Mesenchymal stem cell (in vitro differentiated cells and primary cell): ENCODE data around the gene NFATC2.

Source experiments
- DNase-seq: peaks from one replicate; pipeline ENCODE4 v3.0.0-alpha.2; 2013
- H2AFZ ChIP-seq: one replicate; pipeline ENCODE4 v1.6.1; 2013; ENCODE audit warnings: low read depth, mild to moderate bottlenecking, control low read depth, inconsistent platforms, low read length, moderate library complexity
- H2AK5ac ChIP-seq: 2 replicates; pipeline ENCODE4 v1.6.1; 2013; ENCODE audit warnings: low read length, moderate library complexity, mild to moderate bottlenecking, inconsistent platforms; ENCODE audit not compliant: severe bottlenecking
- H2BK120ac ChIP-seq: one replicate; pipeline ENCODE4 v1.6.1; 2013; ENCODE audit warnings: low read depth, mild to moderate bottlenecking, inconsistent platforms, low read length, moderate library complexity
- H2BK12ac ChIP-seq, 2 experiments: one replicate each; pipeline ENCODE4 v1.6.1; 2013; ENCODE audit warnings: inconsistent platforms in 2 of 2, low read length in 2 of 2, mild to moderate bottlenecking in 2 of 2, moderate library complexity in 2 of 2, control low read depth in 1 of 2
- H2BK15ac ChIP-seq: one replicate; pipeline ENCODE4 v1.6.1; 2013; ENCODE audit warnings: mild to moderate bottlenecking, low read depth, inconsistent platforms; ENCODE audit not compliant: poor library complexity, severe bottlenecking
- H2BK5ac ChIP-seq: 2 replicates; pipeline ENCODE4 v1.6.1; 2013; ENCODE audit warnings: low read depth, mild to moderate bottlenecking, low read length, control low read depth, inconsistent platforms; ENCODE audit not compliant: poor library complexity, severe bottlenecking
- H3K14ac ChIP-seq, 2 experiments: one replicate each; pipeline ENCODE4 v1.6.1; 2013; ENCODE audit warnings: inconsistent platforms in 2 of 2, low read length in 2 of 2, control low read depth in 1 of 2, mild to moderate bottlenecking in 1 of 2, moderate library complexity in 1 of 2
- H3K18ac ChIP-seq, 2 experiments: one replicate each; pipeline ENCODE4 v1.6.1; 2013; ENCODE audit warnings: inconsistent platforms in 2 of 2, low read length in 2 of 2, control low read depth in 1 of 2, low read depth in 1 of 2, mild to moderate bottlenecking in 1 of 2
- H3K23ac ChIP-seq, 2 experiments: one replicate each; pipeline ENCODE4 v1.6.1; 2013; ENCODE audit warnings: inconsistent platforms in 2 of 2, low read length in 2 of 2, mild to moderate bottlenecking in 2 of 2, moderate library complexity in 2 of 2, control low read depth in 1 of 2
- H3K27ac ChIP-seq: 2 replicates; pipeline ENCODE4 v1.5.1; 2013; ENCODE audit warnings: mild to moderate bottlenecking, moderate library complexity, low read length, control low read depth, inconsistent platforms; ENCODE audit not compliant: poor library complexity, severe bottlenecking
- H3K27me3 ChIP-seq, 2 experiments: 2 replicates each; pipeline versions ENCODE4 v1.6.1 to v1.7.0; 2013; ENCODE audit warnings: low read length in 2 of 2, mild to moderate bottlenecking in 2 of 2, moderate library complexity in 2 of 2, control low read depth in 1 of 2, inconsistent platforms in 1 of 2; ENCODE audit not compliant: control insufficient read depth in 1 of 2, insufficient read depth in 1 of 2
- H3K36me3 ChIP-seq, 2 experiments: 2 replicates each; pipeline versions ENCODE4 v1.6.1 to v1.7.0; 2013; ENCODE audit warnings: low read length in 2 of 2, control low read depth in 1 of 2, inconsistent platforms in 1 of 2, low read depth in 1 of 2, mild to moderate bottlenecking in 1 of 2; ENCODE audit not compliant: insufficient read depth in 2 of 2, control insufficient read depth in 1 of 2
- H3K4ac ChIP-seq, 2 experiments: one replicate each; pipeline ENCODE4 v1.6.1; 2013; ENCODE audit warnings: inconsistent platforms in 2 of 2, low read length in 2 of 2, mild to moderate bottlenecking in 2 of 2, moderate library complexity in 2 of 2, control low read depth in 1 of 2, low read depth in 1 of 2
- H3K4me1 ChIP-seq: 2 replicates; pipeline ENCODE4 v1.6.1; 2013; ENCODE audit warnings: low read depth, low read length, control low read depth; ENCODE audit not compliant: control insufficient read depth, insufficient read depth
- H3K4me2 ChIP-seq: 2 replicates; pipeline ENCODE4 v1.6.1; 2013; ENCODE audit warnings: low read length, mild to moderate bottlenecking, inconsistent platforms; ENCODE audit not compliant: poor library complexity, severe bottlenecking
- H3K4me3 ChIP-seq, 2 experiments: 2 replicates each; pipeline versions ENCODE4 v1.5.1 to v1.7.0; 2013; ENCODE audit warnings: low read length in 2 of 2, mild to moderate bottlenecking in 2 of 2, control low read depth in 1 of 2, low read depth in 1 of 2; ENCODE audit not compliant: insufficient read depth in 1 of 2
- H3K79me1 ChIP-seq: replicated peaks from 2 replicates; pipeline ENCODE4 v1.6.1; 2013; ENCODE audit warnings: mild to moderate bottlenecking, control low read depth, low read length, inconsistent platforms; ENCODE audit not compliant: poor library complexity, severe bottlenecking
- H3K9ac ChIP-seq: 2 replicates; pipeline ENCODE4 v1.7.0; 2013; ENCODE audit warnings: mild to moderate bottlenecking, low read length, moderate library complexity
- H3K9me3 ChIP-seq: 2 replicates; pipeline ENCODE4 v1.7.0; 2013; ENCODE audit warnings: mild to moderate bottlenecking, low read length; ENCODE audit not compliant: control insufficient read depth
- H4K8ac ChIP-seq: one replicate; pipeline ENCODE4 v1.6.1; 2013; ENCODE audit warnings: inconsistent platforms, mild to moderate bottlenecking, low read length, moderate library complexity
- H4K91ac ChIP-seq: one replicate; pipeline ENCODE4 v1.6.1; 2013; ENCODE audit warnings: mild to moderate bottlenecking, low read length, inconsistent platforms
- WGBS: methylation state at CpG from one replicate; pipeline ENCODE4 v1.1.7; 2013; ENCODE audit warnings: mixed read lengths; 5-methylcytosine and 5-hydroxymethylcytosine counted together

Gene NFATC2

GRCh38 chr20:51526754-51527153, 15.8 kb downstream of the NFATC2 start:
- Histone ChIP-seq H4K8ac (no peak overlapping the region), H3K18ac (no peak overlapping the region), H3K4me2 (no peak overlapping the region), H2BK120ac (no peak overlapping the region), H3K4me1 (peaks cover 9% of the 10 kb centered on the region), H3K4me3 (no peak overlapping the region), H2BK12ac (no peak overlapping the region), H2AFZ (no peak overlapping the region), H3K79me1 (no peaks in the 10 kb centered on the region), H2BK15ac (no peak overlapping the region), H2BK5ac (no peak overlapping the region), H2AK5ac (no peak overlapping the region), H4K91ac (no peak overlapping the region), H3K9ac (no peak overlapping the region), H3K36me3 (peaks cover 0 to 4% of the 10 kb centered on the region in 2 experiments), H3K9me3 (no peaks in the 10 kb centered on the region), H3K27me3 (no peaks in the 10 kb centered on the region), H3K4ac (no peak overlapping the region), H3K14ac (no peak overlapping the region), H3K27ac (no peak overlapping the region), H3K23ac (no peak overlapping the region)
- 94% methylated on average over 3 of the region's 4 CpGs for WGBS
- DNase-seq: no peak

DNA sequence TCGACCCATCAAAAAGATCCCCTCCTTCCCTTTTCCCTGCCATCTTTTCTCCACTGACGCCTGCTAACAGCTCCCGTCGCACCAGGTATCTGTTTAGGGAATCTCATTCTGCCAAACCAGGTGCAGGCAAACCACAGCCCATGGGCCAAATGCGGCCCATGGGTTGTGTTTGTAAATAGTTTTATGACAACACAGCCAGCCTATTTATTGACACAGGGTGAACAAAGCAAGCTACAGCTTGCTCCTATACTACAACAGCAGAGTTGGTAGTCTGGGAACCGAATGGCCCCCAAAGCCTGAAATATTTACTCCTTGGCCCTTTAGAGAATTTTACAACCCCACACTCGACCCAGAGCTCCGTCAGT, 16.4 kb downstream of the NFATC2 start:
- Histone ChIP-seq H3K23ac (no peak overlapping the region), H3K4me1 (peaks cover 8% of the 10 kb centered on the region), H2AK5ac (no peak overlapping the region), H2BK15ac (no peak overlapping the region), H3K4me2 (no peak overlapping the region), H4K91ac (peak overlapping the region; percentile 7), H2AFZ (no peak overlapping the region), H3K18ac (peak overlapping the region in 1 of 2 experiments; percentile 68), H4K8ac (peak overlapping the region; percentile 20), H2BK120ac (no peak overlapping the region), H3K79me1 (no peaks in the 10 kb centered on the region), H3K36me3 (peaks cover 0 to 4% of the 10 kb centered on the region in 2 experiments), H3K9me3 (no peaks in the 10 kb centered on the region), H2BK12ac (no peak overlapping the region), H3K14ac (no peak overlapping the region), H3K4ac (peak overlapping the region in 1 of 2 experiments; percentile 29), H3K27me3 (no peaks in the 10 kb centered on the region), H2BK5ac (no peak overlapping the region), H3K4me3 (no peak overlapping the region), H3K27ac (no peak overlapping the region), H3K9ac (no peak overlapping the region)
- WGBS: 82% methylated on average over 7 of the region's 8 CpGs
- DNase-seq: no peak

DNA sequence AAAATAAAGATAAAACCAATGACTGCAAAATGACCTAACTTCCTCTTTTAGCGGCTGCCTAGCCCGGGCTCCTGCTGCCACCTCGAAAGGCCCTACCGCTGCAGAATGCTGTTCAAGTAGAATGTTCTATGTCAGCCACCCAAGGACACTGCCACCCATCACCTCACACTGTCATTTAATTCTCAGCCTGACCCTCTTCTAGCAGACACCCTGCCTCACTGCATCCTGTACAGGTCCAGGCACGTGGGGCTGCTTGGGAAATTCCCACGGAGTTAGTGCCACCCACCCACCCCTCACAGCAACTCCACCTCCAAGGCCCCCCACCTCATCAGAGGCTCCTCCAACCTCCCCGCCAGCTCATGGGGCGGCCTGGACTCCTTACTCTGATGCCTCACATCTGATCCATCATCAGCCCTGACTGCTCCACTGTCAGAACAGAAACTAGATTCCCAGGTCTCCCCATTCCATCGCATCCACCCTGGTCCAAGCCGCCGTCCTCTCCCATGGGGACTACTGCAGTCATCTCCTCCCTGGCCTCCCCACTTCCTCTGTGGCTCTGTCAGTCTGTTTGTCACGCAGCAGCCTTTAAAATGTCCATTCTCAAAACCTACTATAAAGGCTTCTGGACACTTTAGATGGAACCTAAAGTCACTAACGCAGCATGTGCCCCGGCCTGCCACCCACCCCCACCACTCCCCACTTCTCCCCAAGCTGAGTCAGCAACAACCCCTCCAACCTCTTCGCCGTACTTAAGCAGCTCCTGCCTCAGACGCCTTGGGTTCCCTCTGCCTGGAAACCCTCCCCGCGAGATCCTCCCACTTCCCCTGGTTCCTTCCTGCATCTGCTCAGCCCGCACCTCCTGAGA, 17.0 kb downstream of the NFATC2 start:
- WGBS: 79% methylated on average over 20 of the region's 20 CpGs
- H3K4me2 ChIP-seq: no peak overlapping the region
- no peak for DNase-seq

GRCh38 chr20:51523276-51524013, 19.1 kb downstream of the NFATC2 start:
- H3K79me1 ChIP-seq: no peaks in the 10 kb centered on the region
- no peak overlapping the region for H3K9ac ChIP-seq
- H3K4me1 ChIP-seq: peaks cover 2% of the 10 kb centered on the region
- no peak overlapping the region for H2BK12ac ChIP-seq
- no peak overlapping the region for H2AK5ac ChIP-seq
- no peak overlapping the region for H3K4me3 ChIP-seq
- no peak for DNase-seq
- H3K27me3 ChIP-seq: no peaks in the 10 kb centered on the region
- H3K27ac ChIP-seq: no peak overlapping the region
- no peak overlapping the region for H3K14ac ChIP-seq
- H3K18ac ChIP-seq: no peak overlapping the region
- no peak overlapping the region for H2BK5ac ChIP-seq
- no peak overlapping the region for H3K4ac ChIP-seq
- H3K4me2 ChIP-seq: no peak overlapping the region
- no peak overlapping the region for H2AFZ ChIP-seq
- peaks cover 0 to 4% of the 10 kb centered on the region in 2 experiments for H3K36me3 ChIP-seq
- no peaks in the 10 kb centered on the region for H3K9me3 ChIP-seq
- no peak overlapping the region for H3K23ac ChIP-seq
- WGBS: 97% methylated on average over 64 of the region's 64 CpGs
- no peak overlapping the region for H2BK15ac ChIP-seq
- H4K91ac ChIP-seq: no peak overlapping the region
- no peak overlapping the region for H4K8ac ChIP-seq
- H2BK120ac ChIP-seq: no peak overlapping the region

More for the DNA sequence above, 17.0 kb downstream of the NFATC2 start:
- peak overlapping the region in 1 of 2 experiments; percentile 68 for H3K18ac ChIP-seq
- peaks cover 0 to 4% of the 10 kb centered on the region in 2 experiments for H3K36me3 ChIP-seq
- H4K8ac ChIP-seq: peak overlapping the region; percentile 71
- no peak overlapping the region for H3K23ac ChIP-seq
- no peaks in the 10 kb centered on the region for H3K9me3 ChIP-seq
- H2BK15ac ChIP-seq: no peak overlapping the region
- H2AFZ ChIP-seq: no peak overlapping the region
- H2AK5ac ChIP-seq: no peak overlapping the region
- H2BK120ac ChIP-seq: no peak overlapping the region
- no peak overlapping the region for H3K4me3 ChIP-seq
- no peak overlapping the region for H2BK12ac ChIP-seq
- H3K4me1 ChIP-seq: peaks cover 3% of the 10 kb centered on the region
- no peak overlapping the region for H3K14ac ChIP-seq
- H4K91ac ChIP-seq: peak overlapping the region; percentile 7
- H3K4ac ChIP-seq: no peak overlapping the region
- no peak overlapping the region for H2BK5ac ChIP-seq
- no peak overlapping the region for H3K27ac ChIP-seq
- H3K27me3 ChIP-seq: no peaks in the 10 kb centered on the region
- no peaks in the 10 kb centered on the region for H3K79me1 ChIP-seq
- no peak overlapping the region for H3K9ac ChIP-seq
